GM12875 (cell line): ENCODE data around the gene BRAT1.

Experiments
- H3K4me3 ChIP-seq: one replicate; pipeline ENCODE4 v1.5.1; 2011; ENCODE audit warnings: low read depth, low read length, control low read depth
- CTCF ChIP-seq: IDR thresholded peaks from 2 replicates; pipeline ENCODE4 v1.5.1; 2011; ENCODE audit warnings: low read depth, mild to moderate bottlenecking, control low read depth, inconsistent platforms, low read length, moderate library complexity, borderline replicate concordance; ENCODE audit not compliant: insufficient read depth

The BRAT1 gene

GRCh38 chr7:2488681-2489080, 66.6 kb downstream of the BRAT1 start:
- H3K4me3 ChIP-seq, result no peak overlapping the region
- TF ChIP-seq CTCF, result no peak

GRCh38 chr7:2488272-2488645, 67.1 kb downstream of the BRAT1 start:
- H3K4me3 ChIP-seq, result no peak overlapping the region
- TF ChIP-seq CTCF, result no peak
